Right lobe of liver (tissue), 4 donors: ENCODE measurements around the gene SUCLG2.

Experiments used
- POLR2A ChIP-seq: fragments of 450-650 bp; IDR thresholded peaks from one replicate; pipeline ENCODE4 v1.6.1; 2017; ENCODE audit warnings: antibody characterized with exemption, mild to moderate bottlenecking
- TF ChIP-seq, protein P1 (sequence below), 4 donors: fragments of 200-600 bp in 3 of 4; fragments of 450-650 bp in 1 of 4; IDR thresholded peaks; one replicate each; pipeline versions ENCODE4 v1.5.1 to v1.8.0; 2016 to 2022; ENCODE audit warnings: antibody characterized with exemption in 4 of 4, mild to moderate bottlenecking in 2 of 4
- donor health status: DM: no; HTN: no; CAD: no.
- donor health status: DM: no; HTN: no; CAD: no.
- donor health status: DM: no; HTN: yes; CAD: no.

DNA sequence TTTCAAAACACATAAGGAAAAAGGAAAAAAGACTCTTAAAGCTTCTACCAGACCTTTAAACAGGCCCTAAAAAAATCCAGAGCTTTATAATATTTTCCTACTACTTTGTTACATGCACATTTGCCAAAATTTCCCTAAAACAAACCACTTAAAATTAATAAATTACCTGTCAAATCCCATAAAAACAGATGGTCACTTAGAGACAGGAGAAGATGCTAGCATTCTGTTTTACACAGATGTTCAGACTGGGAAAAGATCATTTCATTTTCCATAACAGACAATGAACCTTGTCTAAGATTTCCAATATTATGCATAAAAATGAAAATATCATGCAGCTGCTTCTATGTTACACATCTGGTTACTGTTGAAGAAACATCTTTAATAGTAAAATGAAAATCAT lies 66.6 kb downstream of the SUCLG2 start:
- TF ChIP-seq, protein P1, sequence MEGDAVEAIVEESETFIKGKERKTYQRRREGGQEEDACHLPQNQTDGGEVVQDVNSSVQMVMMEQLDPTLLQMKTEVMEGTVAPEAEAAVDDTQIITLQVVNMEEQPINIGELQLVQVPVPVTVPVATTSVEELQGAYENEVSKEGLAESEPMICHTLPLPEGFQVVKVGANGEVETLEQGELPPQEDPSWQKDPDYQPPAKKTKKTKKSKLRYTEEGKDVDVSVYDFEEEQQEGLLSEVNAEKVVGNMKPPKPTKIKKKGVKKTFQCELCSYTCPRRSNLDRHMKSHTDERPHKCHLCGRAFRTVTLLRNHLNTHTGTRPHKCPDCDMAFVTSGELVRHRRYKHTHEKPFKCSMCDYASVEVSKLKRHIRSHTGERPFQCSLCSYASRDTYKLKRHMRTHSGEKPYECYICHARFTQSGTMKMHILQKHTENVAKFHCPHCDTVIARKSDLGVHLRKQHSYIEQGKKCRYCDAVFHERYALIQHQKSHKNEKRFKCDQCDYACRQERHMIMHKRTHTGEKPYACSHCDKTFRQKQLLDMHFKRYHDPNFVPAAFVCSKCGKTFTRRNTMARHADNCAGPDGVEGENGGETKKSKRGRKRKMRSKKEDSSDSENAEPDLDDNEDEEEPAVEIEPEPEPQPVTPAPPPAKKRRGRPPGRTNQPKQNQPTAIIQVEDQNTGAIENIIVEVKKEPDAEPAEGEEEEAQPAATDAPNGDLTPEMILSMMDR (IDR thresholded peaks at IDR 0.05) = no peak
- no peak for TF ChIP-seq POLR2A
